ENCODE data around the gene MRPL14. TPM values are rescaled to one million over a fixed set of nuclear protein-coding genes. Genes with fewer than 3 reads are reported as not detected.

Gene MRPL14
- total RNA-seq, 1 donor, result 47.5 TPM

GRCh38 chr6:44088827-44089590 lies 38.2 kb downstream of the MRPL14 start:
- TF ChIP-seq, protein P1, sequence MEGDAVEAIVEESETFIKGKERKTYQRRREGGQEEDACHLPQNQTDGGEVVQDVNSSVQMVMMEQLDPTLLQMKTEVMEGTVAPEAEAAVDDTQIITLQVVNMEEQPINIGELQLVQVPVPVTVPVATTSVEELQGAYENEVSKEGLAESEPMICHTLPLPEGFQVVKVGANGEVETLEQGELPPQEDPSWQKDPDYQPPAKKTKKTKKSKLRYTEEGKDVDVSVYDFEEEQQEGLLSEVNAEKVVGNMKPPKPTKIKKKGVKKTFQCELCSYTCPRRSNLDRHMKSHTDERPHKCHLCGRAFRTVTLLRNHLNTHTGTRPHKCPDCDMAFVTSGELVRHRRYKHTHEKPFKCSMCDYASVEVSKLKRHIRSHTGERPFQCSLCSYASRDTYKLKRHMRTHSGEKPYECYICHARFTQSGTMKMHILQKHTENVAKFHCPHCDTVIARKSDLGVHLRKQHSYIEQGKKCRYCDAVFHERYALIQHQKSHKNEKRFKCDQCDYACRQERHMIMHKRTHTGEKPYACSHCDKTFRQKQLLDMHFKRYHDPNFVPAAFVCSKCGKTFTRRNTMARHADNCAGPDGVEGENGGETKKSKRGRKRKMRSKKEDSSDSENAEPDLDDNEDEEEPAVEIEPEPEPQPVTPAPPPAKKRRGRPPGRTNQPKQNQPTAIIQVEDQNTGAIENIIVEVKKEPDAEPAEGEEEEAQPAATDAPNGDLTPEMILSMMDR (IDR thresholded peaks at IDR 0.05; ENCODE audit: insufficient read depth, low read depth, low read length), result no peak
- no peak for DNase-seq (ENCODE audit: low read depth)
- no peak overlapping the region for H3K4me3 ChIP-seq (ENCODE audit: low read depth, low read length)

DNA sequence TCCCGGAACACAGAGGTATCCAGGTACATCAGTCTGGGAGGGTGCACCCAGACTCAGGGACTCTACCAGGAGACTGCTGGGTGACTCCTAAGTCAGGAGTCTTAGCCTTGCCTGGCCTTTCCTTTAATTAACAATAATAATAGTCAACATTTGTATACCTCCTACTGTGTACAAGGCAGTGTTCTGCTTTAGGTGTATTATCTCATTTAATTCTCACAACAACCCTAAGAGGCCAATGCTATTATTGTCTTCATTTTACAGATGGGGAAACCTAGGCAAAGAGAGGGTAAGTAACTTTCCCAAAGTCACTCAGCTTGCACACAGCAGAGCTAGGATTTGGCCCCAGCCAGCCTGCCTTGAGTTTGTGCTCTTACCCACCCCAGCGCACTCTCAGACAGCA lies 39.6 kb downstream of the MRPL14 start:
- H3K4me3 ChIP-seq (ENCODE audit: low read depth, low read length), result no peak overlapping the region
- TF ChIP-seq, protein P1 (IDR thresholded peaks at IDR 0.05; ENCODE audit: insufficient read depth, low read depth, low read length), result no peak
- no peak for DNase-seq (ENCODE audit: low read depth)

DNA sequence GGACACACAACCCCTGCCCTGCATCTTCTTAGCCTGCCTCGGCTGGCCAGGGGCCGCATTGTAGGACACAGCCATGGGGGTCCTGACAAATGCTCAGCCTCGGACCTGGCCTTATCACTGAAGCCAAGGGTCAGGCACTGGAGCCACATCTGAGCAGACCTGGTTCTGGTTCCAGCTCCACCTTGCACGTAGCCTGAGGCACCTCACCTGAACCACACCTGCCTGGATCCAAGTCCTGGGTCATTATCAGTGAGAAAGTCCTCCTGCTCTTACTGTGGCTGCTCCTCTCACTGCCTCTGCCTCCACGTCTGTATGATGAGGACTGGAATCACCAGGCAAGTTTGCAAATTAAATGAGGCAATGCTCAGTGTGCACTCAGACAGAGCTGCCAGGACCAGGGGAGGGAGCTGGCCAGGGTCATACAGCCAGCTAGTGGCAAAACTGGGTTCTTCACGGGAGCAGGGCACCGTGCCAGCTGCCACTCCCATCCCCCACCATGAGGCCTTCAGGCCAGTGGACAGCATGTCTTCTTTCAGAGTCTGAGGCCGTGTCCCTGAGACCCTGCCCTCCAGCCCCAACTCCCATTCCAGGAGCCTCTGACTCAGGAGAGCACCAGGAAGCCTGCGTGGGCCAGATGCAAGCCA lies 40.2 kb downstream of the MRPL14 start:
- no peak for DNase-seq (ENCODE audit: low read depth)
- TF ChIP-seq, protein P1 (IDR thresholded peaks at IDR 0.05; ENCODE audit: insufficient read depth, low read depth, low read length), result no peak
- H3K4me3 ChIP-seq (ENCODE audit: low read depth, low read length), result no peak overlapping the region

GRCh38 chr6:44085219-44085618 lies 42.0 kb downstream of the MRPL14 start:
- no peak overlapping the region for H3K4me3 ChIP-seq (ENCODE audit: low read depth, low read length)
- no peak for DNase-seq (ENCODE audit: low read depth)
- TF ChIP-seq, protein P1 (IDR thresholded peaks at IDR 0.05; ENCODE audit: insufficient read depth, low read depth, low read length), result no peak

GRCh38 chr6:44084231-44085014 lies 42.8 kb downstream of the MRPL14 start:
- TF ChIP-seq, protein P1 (IDR thresholded peaks at IDR 0.05; ENCODE audit: insufficient read depth, low read depth, low read length), result no peak
- DNase-seq (ENCODE audit: low read depth), result peak; percentile 85
- no peak overlapping the region for H3K4me3 ChIP-seq (ENCODE audit: low read depth, low read length)

DNA sequence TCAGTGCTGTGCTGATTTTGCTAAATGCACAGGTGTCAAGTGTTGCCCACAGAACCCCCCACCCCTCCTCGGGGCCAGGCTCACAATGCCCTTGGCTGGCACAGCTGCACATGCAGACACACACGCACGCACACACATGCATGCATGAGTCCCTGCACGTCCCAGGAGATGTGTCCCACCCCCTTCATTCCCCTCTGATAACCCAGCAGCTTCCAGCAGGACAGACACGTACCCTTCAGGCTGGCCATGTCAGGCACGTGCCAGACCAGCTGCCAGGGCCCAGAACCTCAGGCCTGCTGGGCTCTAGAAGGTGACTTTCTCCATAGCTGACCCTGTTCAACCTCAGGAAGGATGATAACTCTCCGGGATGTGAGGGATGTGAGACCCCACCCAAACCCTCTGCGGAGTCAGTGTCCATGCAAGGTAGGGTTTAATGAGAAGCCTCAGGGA lies 44.4 kb downstream of the MRPL14 start:
- TF ChIP-seq, protein P1 (IDR thresholded peaks at IDR 0.05; ENCODE audit: insufficient read depth, low read depth, low read length), result no peak
- no peak overlapping the region for H3K4me3 ChIP-seq (ENCODE audit: low read depth, low read length)
- DNase-seq (ENCODE audit: low read depth), result no peak

Data from fibroblast of villous mesenchyme (primary cell).